ENCODE results near the gene OR5AS1.
"Not testable (repeated sequence)": the region's sequence is repeated elsewhere in the genome, so short reads cannot be mapped to it uniquely, and the experiment has no call there.

OR5AS1 gene

DNA sequence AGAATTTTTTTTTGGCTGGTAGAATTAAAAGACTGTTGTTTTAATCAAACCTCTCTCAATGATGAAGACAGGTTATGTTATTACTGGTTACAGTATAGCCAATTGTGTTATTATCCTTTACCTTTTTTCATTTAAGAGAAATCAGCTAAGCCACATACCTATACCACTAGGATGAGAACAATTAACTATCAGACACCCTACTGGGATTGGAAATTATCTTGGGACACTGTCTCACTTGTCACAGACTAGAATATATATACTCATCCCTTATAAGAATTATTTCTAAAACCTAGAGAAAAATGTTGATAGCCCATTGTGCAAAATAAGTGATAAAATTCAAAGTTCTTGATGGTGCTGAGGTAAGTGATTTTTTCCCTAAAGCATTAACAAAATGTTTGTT, at the start of gene OR5AS1:
Gene OR5AS1, plus strand, starts transcription at position 301 of the 400 bp plus-strand sequence. CDS start 2,765 bp downstream, outside the sequence.
- no peak for DNase-seq (ENCODE audit: low read depth in 2 of 2)

DNA sequence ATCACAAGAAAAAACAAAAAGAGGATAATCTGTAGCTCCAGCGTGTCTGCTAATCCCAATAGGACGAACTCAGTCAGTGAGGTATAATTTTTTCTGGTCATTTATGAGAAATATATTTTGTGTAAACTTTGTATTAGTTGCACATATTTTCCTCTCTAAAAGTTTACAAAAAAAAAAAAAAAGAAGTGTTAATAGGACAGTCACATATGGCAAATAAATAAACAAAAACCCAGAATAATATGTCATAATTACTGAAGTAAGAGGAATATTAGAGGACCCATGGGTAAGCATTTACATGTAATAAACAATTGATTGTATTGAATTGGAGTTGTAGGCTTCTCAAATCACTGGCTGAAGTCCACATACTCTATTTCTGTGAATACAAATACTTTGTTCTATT, 32.9 kb upstream of the OR5AS1 start, which contains the start of gene OR5F1:
Gene OR5F1, minus strand, starts transcription at position 101 of the 400 bp plus-strand sequence. Its CDS starts 0 bp downstream, at position 101.
- DNase-seq (ENCODE audit: low read depth in 2 of 2), result no peak

DNA sequence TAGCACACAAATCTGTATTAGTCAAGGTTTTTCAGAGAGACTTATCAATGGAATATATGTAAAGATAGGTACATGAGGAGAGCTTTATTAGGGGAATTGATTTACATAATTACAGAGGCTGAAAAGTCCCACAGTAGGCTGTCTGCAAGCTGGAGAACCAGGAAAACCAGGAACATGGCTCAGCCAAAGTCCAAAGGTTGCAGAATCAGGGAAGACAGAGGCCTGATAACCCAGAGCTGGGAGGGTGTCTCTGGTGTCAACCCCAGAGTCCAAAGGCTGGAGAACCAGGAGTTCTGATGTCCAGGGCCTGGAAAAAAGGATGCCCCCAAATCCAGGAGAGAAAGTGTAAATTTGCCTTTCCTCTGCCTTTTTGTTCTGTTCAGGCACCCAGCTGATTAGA, 16.7 kb upstream of the OR5AS1 start:
- no peak for DNase-seq (ENCODE audit: low read depth in 2 of 2)

DNA sequence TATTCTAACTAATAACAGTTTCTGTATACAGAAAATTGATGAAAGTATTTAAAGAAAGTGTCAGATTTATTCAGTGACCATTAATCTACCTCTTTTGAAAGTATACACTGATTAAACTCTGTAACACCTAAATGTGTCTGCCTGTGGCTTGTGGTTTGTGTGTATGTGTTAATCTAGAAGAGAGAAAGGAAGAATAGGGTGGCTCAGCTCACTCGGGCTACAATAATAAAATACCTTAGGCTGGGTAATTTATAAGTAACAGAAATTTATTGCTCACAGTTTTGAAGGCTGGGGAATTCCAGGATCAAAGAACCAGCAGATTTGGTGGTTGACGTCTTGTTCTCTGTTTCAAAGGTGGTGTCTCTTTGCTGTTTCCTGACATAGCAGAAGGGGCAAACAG, 13.6 kb upstream of the OR5AS1 start:
- no peak for DNase-seq (ENCODE audit: low read depth in 2 of 2)

DNA sequence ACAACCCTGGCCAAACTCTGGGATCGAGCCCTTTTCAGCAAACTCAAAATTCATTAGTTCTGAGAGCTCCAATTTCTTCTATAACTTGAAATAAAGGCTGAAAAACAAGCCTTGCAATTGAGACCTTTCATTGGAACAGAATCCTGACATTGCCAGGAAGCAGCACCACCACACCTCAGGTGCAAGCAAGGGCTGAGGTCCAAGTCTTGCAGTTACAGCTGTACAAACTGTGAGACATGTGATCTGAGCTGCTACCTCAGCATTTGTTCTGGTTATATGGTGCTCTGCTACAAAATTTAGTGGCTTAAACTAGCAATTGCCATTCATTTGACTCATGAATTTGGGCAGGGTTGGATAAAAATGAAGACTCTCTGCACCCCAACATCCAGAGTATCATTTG, 18.1 kb downstream of the OR5AS1 start:
- DNase-seq (ENCODE audit: low read depth in 2 of 2), result no peak

DNA sequence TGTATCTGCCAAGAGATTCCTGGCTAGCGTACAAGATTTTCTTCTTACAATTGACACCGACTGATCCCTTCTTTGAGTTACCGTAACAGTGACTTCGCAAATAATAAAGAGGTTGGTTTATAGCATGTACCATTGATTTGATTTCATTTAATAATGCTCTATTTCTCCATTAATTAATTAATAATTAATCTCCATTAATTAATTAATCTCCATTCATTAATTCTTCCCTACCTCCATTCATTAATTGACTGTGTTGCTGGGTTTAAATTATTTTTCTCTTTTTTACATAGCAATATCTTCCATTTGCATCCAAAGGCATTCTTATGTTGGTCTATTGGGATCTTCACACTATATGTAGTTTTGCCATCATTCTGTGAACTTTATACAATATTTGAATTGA, 21.0 kb downstream of the OR5AS1 start:
- no peak for DNase-seq (ENCODE audit: low read depth in 2 of 2)

DNA sequence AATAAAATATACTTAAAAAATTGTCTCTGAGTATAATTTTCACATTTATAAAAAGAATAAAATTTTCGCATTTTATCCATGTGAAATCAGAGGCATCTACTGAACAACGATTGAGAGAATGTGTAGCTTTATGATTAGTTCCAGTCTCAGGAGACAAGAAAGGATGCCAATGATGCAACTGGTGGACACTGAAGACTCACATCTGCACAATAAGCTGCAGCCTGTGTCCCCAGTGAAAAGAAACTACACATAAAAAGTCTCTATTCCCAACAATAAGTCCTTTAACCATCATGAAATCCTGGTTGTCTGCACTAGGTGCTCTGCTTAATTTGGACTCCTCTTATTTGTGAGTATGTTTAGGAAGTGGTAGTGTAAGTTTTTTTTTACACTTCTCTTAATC, 22.0 kb downstream of the OR5AS1 start:
- DNase-seq (ENCODE audit: low read depth in 2 of 2), result no peak

DNA sequence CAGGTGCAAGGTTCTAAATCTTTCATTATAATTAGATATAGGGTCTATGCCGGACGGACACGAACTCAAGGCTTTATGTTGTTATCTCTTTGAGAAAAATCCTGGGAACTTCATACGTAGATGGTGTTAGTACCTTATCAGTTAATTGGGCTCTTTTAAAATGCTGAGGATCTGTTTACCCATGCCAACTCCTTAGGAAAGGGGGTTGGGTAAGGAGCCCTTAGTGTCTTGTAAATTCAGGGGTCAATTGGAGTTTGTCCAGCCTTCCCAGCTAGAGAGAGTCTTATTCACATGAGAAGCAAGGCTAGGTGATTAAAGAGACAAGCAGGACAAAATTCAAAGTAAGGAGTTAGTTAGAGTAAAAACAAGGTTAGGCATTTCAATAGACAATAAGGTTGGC, 28.9 kb downstream of the OR5AS1 start:
- not testable (repeated sequence) for DNase-seq (ENCODE audit: low read depth in 2 of 2)

DNA sequence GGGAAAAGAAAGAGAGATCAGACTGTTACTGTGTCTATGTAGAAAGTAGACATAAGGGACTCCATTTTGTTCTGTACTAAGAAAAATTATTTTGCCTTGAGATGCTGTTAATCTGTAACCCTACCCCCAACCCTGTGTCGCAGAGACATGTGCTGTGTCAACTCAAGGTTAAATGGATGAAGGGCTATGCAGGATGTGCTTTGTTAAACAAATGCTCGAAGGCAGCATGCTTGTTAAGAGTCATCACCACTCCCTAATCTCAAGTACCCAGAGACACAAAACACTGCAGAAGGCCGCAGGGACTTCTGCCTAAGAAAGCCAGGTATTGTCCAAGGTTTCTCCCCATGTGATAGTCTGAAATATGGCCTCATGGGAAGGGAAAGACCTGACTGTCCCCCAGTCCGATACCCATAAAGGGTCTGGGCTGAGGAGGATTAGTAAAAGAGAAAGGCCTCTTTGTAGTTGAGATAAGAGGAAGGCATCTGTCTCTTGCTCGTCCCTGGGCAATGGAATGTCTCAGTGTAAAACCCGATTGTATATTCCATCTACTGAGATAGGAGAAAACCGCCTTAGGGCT, 30.3 kb downstream of the OR5AS1 start:
- DNase-seq (ENCODE audit: low read depth in 2 of 2), result not testable (repeated sequence)

DNA sequence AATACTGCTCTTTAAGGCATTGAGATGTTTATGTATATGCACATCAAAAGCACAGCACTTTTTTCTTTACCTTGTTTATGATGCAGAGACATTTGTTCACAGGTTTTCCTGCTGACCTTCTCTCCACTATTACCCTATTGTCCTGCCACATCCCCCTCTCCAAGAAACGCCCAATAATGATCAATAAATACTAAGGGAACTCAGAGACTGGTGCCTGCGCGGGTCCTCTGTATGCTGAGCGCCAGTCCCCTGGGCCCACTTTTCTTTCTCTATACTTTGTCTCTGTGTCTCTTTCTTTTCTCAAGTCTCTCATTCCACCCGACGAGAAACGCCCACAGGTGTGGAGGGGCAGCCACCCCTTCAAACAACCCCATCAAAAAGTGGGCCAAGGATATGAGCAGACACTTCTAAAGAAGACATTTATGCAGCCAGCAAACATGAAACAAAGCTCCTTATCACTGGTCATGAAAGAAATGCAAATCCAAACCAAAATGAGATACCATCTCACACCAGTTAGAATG, 30.9 kb downstream of the OR5AS1 start:
- not testable (repeated sequence) for DNase-seq (ENCODE audit: low read depth in 2 of 2)

DNA sequence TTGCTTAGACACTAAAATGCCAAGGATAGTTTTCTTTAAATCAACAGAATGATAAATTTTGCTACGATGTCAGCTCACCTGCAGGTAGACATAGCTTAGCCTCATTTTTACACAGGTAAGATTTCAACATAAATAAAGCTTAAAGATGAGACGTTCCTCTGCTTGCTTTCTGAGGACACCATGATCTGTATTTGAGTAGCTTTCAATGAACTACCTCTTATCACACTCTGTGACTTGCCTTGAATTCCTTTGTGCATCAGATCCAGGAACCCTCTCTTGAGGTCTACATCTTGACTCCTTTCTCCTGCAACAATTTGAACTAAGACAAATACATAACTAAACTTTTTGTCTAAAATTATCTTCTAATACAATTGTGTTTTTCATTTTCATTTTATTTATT, 39.5 kb downstream of the OR5AS1 start:
- DNase-seq (ENCODE audit: low read depth in 2 of 2), result no peak

All from activated CD4-positive, alpha-beta T cell treated with anti-CD3 and anti-CD28 coated beads for 24 hours (primary cell).